Measurements from ENCODE around the gene ZFX. TPM values are rescaled to one million over a fixed set of nuclear protein-coding genes. Genes with fewer than 3 reads are reported as not detected.
"Not testable (repeated sequence)": the region's sequence is repeated elsewhere in the genome, so short reads cannot be mapped to it uniquely, and the experiment has no call there.

The ZFX gene
- total RNA-seq, result 36.6 and 40.4 TPM in 2 replicates

DNA sequence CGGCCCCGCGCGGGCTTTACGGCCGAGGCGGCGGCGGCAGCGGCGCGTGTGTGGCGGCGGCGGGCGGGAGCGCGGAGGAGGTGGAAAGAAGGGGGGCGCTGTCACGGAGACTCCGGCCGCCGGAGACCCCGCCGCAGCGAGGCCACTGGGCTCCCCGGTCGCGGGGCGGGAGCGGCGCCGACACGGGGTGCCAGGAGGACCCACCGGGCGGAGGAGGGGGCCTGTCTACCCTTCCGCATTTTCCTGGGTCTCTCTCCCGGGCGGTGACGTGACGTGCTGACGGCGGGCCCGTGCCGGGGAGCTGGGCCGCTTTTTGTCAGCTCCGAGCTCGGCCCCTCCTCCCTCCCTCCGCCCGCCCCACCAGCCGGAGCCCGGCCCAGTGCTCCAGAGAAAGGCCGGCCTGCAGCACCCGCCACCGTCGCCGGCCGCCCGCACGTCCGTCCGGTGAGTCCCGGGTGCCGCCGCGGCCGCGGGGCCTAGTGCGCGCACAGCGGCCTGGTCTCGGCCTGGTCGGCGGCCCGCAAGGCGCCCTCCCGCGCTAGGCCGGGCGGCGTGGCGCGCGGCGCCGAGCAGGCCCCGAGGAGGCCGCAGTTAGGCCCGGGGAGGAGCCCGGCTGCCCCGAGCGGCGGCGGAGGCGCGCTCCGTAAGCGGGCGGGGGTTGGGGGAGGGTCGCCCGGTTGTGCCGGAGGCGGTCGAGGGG, at the start of gene ZFX:
Gene ZFX (plus strand): TSS at position 379 of the 700 bp plus-strand sequence. CDS start 23,014 bp downstream, outside the sequence.
- no peak for DNase-seq (ENCODE audit: extremely low read depth, low read depth, low spot score)

DNA sequence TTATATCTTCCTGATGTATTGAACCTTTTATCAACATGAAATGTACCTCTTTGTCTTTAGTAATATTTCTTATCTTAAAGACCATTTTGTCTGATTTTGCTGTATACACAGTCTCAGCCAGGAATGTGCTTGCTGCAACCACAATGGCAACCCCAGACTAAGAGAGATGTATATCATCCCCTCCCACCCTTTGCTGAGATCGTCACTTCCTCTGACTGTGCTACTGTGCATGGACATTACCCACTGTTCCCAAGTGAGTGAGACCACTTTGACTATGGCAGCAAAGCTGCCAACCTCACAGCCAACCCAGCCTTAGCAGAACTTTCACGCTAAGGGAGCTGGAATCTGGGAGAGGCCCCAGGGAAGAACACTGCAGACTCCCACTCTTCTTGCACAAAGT, 48.8 kb upstream of the ZFX start:
- DNase-seq (ENCODE audit: extremely low read depth, low read depth, low spot score), result no peak

DNA sequence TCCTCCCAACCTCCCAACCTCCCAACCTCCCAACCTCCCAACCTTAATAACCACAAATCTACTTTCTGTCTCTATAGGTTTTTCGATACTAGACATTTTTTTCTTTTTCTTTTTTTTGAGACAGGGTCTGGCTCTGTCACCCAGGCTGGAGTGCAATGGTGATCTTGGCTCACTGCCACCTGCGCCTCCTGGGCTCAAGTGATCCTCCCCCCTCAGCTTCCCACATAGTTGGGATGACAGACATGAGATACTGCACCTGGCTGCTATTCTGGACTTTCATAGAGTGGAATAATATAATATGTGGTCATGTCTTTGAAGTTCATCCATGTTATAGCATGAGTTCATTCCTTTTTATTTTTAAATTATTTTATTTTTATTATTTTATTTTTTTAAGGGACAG, 39.5 kb upstream of the ZFX start:
- no peak for DNase-seq (ENCODE audit: extremely low read depth, low read depth, low spot score)

DNA sequence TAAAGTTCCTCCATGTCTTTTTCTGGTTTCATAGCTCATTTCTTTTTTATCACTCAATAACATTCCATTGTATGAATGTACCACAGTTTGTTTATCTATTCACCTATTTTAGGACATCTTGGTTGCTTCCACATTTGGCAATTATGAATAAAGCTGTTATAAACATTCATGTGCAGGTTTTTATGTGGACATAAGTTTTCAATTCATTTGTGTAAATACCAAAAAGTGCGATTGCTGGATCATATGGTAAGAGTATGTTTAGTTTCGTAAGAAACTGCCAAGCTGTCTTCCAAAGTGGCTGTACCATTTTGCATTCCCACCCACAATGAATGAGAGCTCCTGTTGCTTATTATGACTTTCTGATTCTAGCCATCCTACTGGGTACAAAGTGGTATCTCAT, 36.3 kb upstream of the ZFX start:
- no peak for DNase-seq (ENCODE audit: extremely low read depth, low read depth, low spot score)

DNA sequence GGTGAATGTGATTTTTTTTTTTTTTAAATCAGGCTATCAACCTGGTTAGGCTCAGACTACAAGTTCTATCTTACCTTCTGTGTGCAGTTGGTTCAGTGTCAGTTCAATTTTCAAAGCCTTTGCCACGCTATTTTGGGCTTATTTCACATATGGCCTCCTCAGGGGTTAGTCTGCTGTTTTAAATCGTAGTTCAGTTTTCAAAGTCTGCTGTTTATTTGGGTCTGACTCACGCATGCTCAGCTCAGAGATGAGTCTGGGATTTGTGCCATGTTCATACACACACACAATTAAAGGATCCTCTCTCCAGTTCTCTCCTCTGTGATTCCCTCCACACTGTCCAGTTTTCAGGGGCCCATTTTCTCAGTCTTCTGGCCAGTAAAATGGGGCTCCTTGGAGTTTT, 32.3 kb upstream of the ZFX start:
- DNase-seq (ENCODE audit: extremely low read depth, low read depth, low spot score), result no peak

DNA sequence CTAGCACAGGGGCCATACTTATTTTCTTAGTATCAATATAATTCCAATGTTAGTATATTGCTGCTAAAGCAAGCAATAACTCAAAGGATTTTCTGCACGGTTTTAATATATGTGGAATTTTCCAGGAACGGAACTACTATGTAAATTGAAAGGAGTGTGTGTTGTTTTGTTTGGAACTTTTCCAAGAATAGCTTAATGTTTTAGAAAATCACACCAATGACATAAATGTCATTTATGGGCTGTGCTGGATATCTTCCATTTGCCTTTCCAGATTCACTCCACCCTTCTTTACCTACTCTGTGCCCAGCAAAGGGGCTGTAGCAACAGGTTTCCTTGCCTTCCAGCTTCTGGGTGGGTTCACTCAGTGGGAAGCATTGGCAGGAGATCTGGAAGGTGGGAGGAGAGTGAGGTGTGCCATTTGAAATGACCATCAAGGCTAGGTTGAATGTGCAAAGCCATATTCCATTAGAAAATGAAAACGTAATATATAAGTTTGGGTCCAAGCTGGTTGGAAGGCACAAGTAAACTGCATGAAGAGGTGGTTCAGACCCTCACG, 25.2 kb upstream of the ZFX start:
- DNase-seq (ENCODE audit: extremely low read depth, low read depth, low spot score), result no peak

DNA sequence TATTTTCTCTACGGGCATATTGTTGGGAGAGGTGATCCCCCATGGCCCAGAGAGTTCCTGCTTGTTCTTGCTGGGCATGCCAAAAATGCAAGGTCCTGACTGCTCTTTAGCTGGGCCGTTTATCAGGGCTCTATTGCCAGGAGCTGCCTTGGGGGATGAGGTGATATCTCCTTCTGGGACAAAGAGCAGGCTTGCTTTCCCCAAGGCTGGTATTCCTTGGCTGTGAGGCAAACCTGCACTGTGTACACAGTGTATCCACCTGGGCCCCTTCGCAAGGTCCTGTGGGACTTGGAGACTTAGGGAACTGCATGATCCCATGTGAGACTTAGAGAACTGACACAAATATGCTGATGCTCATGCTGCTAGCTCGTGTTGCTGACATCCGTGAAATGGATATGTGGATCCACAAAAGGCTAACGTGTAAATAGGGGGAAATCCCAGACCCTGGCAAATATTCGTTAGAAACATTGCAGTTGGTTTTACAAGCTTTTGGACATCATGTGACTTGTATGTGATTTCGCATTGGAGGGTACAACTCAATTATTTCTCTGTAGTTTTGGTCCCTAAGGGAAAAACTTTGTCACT, 24.4 kb upstream of the ZFX start:
- no peak for DNase-seq (ENCODE audit: extremely low read depth, low read depth, low spot score)

DNA sequence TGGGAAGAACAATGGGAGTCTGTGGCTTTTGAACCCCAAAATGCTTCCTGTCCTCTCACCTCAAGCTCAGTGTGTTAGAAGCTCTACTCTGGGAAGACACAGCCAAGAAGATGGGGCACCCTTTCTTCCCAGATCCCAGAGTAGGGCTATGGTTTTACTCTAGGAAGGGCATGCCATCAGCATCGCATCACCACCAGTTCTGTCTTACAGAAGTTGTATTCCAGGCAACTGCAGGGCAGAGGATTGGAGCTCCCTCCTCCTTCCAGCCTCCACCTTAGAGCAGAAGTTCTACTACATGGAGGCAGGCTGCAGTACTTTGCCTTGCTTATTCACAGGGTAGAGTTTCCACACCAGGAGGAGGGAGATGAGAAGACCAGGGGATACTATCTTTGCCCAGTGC, 18.1 kb upstream of the ZFX start:
- no peak for DNase-seq (ENCODE audit: extremely low read depth, low read depth, low spot score)

DNA sequence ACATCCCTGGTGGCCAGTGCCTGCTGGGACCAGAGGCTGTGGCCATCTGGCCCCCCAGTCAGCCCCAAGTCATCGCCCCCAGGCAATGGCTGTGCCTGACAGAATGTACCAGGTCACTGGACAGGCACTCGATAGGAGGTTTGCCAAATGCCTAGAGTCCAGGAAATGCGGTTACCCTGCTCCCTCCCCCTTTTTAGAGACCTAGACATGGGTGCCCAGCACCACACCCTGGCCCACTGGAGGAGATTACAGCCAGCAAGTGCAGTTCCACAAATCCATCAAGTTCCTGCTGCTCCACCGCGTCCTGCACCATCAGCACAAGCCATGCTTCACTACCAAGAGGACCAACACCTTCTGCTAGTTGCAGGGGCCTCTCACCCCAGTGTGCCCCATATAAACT, 16.2 kb upstream of the ZFX start:
- DNase-seq (ENCODE audit: extremely low read depth, low read depth, low spot score), result no peak

DNA sequence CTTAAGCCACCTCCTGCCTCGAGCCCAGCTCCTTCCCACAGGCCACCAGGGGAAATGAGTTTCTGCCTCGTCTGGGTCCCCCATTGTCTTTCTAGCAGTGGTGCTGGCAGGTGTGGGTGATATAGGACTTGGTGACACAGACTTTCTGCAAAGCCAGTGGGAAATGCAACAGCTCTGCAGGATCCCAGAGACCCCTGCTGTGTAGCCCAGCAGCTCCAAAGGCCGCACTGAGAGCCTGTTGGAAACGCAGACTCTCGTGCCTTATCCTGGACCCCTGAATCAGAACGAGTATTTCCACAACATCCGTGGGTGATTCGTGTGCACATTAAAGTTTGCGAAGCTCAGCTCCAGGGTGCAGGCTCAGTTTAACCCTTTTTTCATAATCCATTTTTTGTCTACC, 13.8 kb upstream of the ZFX start:
- not testable (repeated sequence) for DNase-seq (ENCODE audit: extremely low read depth, low read depth, low spot score)

DNA sequence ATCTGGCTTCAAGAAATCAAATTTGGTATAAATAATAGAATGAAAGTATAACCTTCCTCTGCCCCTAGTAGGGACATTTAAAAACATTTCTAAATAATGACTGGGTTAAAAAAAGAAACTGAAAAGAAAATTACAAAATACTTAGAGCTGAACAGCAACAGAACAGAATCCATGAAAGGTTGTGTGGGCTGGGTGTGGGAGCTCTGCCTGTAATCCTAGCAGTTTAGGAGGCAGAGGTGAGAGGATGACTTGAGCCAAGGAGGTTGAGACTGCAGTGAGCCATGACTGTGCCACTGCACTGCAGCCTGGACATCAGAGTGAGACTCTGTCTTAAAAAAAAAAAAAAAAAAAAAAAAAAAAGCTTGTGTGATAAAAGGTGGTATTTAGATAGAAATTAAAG, 12.3 kb upstream of the ZFX start:
- DNase-seq (ENCODE audit: extremely low read depth, low read depth, low spot score), result no peak

DNA sequence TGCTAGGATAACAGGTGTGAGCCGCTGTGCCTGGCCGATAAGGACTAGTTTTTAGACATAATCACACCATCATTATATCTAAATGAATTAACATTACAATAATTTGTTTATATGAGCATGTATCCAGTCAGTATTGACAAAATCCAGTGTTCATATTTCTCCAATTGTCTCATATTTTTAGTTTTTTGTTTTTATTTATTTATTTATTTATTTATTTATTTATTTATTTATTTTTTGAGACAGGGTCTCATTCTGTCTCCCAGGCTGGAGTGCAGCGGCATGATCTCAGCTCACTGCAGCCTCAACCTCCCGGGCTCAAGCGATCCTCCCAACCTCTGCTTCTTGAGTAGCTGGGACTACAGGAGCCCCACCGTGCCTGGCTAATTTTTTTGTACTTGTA, 5.5 kb upstream of the ZFX start:
- DNase-seq (ENCODE audit: extremely low read depth, low read depth, low spot score), result not testable (repeated sequence)

DNA sequence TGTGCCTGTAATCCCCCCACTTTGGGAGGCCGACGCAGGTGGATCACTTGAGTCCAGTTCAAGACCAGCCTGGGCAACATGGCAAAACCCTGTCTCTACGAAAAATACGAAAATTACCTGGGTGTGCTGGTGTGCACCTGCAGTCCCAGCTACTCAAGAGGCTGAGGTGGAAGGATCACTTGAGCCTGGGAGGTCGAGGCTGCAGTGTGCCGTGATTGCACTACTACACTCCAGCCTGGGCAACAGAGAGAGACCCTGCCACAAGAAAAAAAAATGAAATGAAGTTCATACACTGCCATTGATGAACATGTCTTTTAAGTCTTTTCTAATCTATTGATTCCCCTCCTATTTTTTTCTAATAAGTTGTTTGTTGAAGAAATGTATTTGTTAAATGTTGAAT, 5.0 kb upstream of the ZFX start:
- no peak for DNase-seq (ENCODE audit: extremely low read depth, low read depth, low spot score)

DNA sequence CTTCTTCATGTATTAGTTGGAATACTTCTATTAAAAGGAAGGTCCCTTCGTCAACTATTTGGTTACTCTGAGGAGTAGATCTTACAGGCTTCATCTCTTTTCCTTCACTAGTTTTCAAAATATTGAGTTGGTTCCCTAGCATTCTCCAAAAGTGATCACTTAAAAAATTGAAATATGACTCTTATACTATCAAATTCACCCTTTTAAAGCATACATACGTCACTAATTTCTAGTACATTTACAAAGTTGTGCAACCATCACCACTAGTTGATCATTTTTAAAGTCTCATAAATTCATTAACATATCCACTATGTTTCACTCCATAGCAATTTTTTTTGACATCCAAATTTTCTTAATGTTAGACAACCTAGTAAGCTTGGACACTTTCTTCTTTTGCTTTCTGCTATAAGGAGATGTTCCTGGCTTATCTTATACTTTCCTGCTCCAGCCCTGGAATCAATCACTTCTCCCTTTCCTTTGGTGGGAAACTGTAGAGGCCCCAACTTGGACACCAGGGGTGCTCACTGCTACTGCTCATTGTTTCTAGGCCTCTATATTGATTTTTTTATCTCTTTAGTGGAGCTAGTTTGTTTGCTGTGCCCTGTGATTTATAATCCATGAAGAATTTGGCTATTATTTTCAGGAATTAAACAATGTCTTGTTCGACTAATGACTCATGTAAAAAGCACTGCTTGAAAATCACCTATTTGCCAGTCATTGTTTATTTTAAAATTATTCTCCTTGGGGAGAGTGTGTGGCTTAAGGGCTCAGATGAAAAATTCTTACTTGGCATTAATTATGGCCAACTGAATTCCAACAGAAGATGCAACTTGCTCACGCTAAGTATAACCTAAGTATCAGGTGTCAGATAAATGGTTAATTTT, 4.0 kb upstream of the ZFX start:
- DNase-seq (ENCODE audit: extremely low read depth, low read depth, low spot score), result no peak

DNA sequence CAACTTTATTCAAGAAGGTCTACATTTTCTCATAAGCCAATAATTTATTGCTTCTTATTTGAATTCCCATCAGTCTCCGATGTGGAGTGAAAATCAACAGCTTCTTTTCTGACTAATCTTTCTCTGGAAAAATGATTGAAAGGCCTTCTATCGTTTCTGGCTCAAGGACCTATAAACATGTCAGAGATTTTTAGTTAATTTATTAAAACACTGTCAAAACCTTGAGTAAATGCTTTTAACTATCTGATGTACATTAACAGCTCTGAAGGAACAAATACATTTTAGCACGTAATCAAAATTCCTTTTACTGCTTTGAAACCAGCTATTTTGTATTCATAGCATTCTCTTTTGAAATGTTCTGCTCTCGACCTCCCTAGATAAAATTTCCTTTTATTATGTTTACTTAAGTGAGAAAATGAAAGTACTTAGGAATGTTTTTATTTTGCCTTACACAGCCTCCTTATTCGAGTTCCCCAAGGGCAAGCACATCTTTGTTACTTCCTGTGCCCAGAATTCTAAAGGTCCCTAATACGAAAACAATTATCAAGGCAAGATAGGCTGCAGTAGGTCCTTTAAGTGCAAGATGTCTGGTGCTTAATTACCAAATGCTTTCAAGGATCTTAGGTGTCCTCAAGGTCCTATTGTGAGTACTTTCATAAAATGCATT, 3.1 kb upstream of the ZFX start:
- no peak for DNase-seq (ENCODE audit: extremely low read depth, low read depth, low spot score)

DNA sequence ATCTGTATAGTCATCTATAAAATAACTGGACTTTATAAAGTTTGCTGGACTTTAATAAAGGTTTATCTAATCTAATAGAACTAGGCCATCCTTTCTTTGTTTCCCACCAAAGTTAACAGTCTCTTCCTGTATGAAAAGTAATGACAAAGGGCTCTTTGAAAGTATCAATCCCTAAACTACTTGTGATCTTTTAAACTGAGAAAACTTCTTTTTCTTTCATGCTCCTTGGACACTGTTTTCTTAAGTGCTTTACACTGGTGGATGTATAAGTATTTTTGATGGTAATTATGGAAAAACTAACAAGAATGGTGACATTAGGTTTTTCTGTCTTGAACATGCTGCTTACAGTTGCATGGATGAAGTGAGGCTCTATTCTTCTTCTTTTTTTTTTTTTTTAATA, 2.4 kb upstream of the ZFX start:
- no peak for DNase-seq (ENCODE audit: extremely low read depth, low read depth, low spot score)

DNA sequence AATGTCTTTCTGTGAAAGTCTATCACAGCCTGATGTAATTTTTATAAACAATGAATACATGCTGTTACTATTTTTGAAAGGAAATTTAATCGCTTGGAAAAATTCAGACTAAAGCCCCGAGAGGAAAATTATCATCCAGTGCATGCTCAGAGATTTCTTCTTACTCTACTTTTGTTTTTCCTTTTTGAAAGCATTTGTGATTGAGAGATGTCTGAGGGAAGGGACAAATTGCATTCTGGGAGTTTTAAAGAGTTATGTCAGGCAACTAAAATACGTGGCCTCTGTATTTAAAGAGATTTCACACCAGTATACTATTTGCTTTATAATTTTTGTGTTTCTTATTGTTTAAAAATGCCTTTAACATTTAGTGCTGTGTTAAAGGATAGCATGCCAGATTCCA, 1.4 kb upstream of the ZFX start:
- no peak for DNase-seq (ENCODE audit: extremely low read depth, low read depth, low spot score)

DNA sequence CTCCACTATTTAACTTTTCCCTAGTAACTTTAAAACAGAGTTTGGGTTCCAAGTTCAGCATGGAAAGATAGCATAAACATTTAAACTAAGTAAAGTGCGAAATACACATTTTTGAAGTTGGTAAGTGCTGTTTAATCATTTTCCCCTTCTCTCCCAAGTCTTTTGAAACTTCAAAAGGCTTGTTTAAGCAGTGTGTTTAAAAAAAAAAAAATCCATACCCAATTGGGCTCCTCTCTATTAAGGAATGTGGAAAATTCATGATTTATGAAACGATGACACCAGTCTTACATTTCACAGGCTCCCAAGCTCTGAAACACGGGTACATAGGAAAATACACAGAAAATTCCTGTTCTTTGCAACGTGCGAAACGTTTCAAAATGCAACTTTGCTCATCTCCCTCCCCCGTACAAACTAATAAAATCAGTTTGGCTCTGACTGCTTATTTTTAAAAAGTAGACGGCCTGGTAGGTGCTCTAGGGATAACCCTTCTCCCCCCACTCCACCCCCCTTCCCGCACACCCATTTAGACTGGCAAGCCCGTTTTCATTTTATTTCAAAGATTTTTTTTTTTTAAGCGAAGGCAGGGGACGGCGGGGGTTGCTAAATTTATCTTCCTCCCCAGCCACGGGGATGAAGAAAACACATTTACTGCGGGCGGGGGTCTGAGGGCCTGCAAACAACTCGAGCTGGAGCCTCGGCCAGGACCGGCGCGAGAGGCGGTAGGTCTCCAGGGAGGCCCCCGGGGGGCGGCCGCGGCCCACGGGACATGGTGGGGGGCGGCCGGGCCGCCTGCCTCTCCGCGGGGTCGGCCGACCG, 786 bp upstream of the ZFX start:
- DNase-seq (ENCODE audit: extremely low read depth, low read depth, low spot score), result no peak

DNA sequence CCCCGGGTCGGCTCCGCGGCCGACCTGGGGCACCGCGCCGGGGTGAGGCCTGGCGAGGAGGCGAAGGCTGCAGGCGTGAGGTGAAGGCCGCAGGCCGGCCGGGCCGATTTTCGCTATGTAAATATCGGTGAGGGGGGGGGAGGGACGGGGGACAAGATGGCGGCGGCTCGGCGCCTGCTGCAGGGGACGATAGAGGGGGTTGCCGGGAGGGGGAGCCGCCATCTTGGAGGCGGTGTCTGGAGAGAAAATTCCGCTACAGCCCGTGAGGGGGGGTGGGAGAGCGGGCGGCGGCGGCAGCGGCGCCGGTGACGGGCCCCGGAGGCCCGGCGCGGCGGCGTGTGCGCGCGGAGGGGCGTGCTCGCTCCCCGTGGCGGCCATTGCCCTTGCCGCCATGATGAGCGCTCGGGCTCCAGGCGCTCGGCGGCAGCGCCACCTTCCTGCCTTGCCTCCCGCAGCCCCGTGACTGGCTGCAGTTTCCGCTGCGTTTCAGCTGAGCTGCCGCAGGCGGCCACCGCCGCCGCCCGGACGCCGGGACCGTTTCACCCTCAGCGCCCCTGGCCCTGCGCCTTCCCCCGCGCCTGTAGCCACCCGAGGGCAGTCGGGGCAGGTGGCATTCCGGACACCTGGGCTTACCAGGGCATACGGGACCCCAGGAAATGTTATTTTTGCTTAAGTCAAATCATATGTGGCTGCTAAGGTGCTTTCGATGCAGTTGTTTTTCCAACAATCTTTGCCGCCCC, 692 bp downstream of the ZFX start:
- DNase-seq (ENCODE audit: extremely low read depth, low read depth, low spot score), result no peak

DNA sequence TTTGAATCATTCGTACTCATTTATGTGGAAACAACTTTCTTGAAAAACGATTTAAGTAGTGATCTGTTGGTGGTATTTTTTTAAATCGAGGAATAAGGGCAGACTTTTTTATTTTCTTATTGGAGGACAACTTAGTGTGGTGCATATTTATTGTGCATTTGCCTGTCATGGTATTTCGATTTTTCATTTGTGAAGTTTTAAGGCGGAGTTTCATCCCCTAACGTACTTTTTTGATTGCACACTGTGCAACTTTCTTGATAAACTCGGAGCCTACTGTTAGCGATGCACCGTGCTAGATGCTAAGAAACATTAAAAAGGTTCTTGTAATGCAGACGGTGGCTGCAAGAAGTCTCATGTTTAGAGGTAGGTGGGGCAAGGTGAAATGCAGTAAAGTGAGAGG, 1.4 kb downstream of the ZFX start:
- DNase-seq (ENCODE audit: extremely low read depth, low read depth, low spot score), result no peak

Data from glomerular endothelial cell (primary cell).